IMR-90 (cell line): ENCODE data around the gene MARK2. TPM values are rescaled to one million over a fixed set of nuclear protein-coding genes. Genes with fewer than 3 reads are reported as not detected.
A peak's percentile ranks its signal among the peaks of the same experiment; 100 is the strongest.

ENCODE experiments used
- ATAC-seq: fragments of 200-7000 bp; cut with Tn5 transposase; 2 replicates; pipeline ENCODE4 v1.9.1; 2020; ENCODE audit warnings: low read depth, mild to moderate bottlenecking, moderate library complexity
- BruUV-seq: library from RNA; stranded (reverse); fragments of 400-500 nt; replicated peaks from 2 replicates; lab custom pipeline; 2021; lab: Mats Ljungman, UMichigan
- CTCF ChIA-PET: fragments of 300-600 bp; formaldehyde crosslinking; extraction: SDS; loops from one replicate; lab custom pipeline; 2021; ENCODE audit warnings: antibody characterized with exemption; lab: Yijun Ruan, JAX
- POLR2A ChIA-PET: fragments of 300-600 bp; sonication (Branson Sonifier 250); formaldehyde crosslinking; loops from one replicate; lab custom pipeline; 2022; ENCODE audit warnings: antibody characterized with exemption; ENCODE audit not compliant: unreplicated experiment; lab: Charles Lee
- DNase-seq: peaks from one replicate; pipeline ENCODE4 v3.0.0; 2013
- H2AFZ ChIP-seq: replicated peaks from 2 replicates; pipeline ENCODE3; 2013; ENCODE audit warnings: low read length, mild to moderate bottlenecking; ENCODE audit not compliant: poor library complexity
- H2AK5ac ChIP-seq: 2 replicates; pipeline ENCODE4 v1.6.1; 2013; ENCODE audit warnings: low read depth, low read length, inconsistent platforms
- H2AK9ac ChIP-seq: replicated peaks from 2 replicates; pipeline ENCODE3; 2013; ENCODE audit warnings: mild to moderate bottlenecking, low read depth, low read length, moderate library complexity; ENCODE audit not compliant: poor library complexity
- H2BK120ac ChIP-seq: 2 replicates; pipeline ENCODE4 v1.6.1; 2013; ENCODE audit warnings: low read depth, low read length, inconsistent platforms
- H2BK15ac ChIP-seq: 3 replicates; pipeline ENCODE4 v1.6.1; 2013; ENCODE audit warnings: low read depth, low read length, inconsistent platforms
- H2BK20ac ChIP-seq: 2 replicates; pipeline ENCODE4 v1.6.1; 2013; ENCODE audit warnings: low read depth, mild to moderate bottlenecking, inconsistent platforms, low read length, moderate library complexity
- H2BK5ac ChIP-seq: 2 replicates; pipeline ENCODE4 v1.6.1; 2013; ENCODE audit warnings: mild to moderate bottlenecking, low read depth, low read length, inconsistent platforms; ENCODE audit not compliant: poor library complexity, severe bottlenecking
- H3K14ac ChIP-seq: replicated peaks from 2 replicates; pipeline ENCODE4 v1.6.1; 2013; ENCODE audit warnings: low read depth, low read length, inconsistent platforms
- H3K18ac ChIP-seq: 2 replicates; pipeline ENCODE4 v1.6.1; 2013; ENCODE audit warnings: low read depth, low read length, control low read depth
- H3K23ac ChIP-seq: 2 replicates; pipeline ENCODE4 v1.6.1; 2013; ENCODE audit warnings: low read depth, low read length, inconsistent platforms
- H3K27ac ChIP-seq: 2 replicates; pipeline ENCODE4 v1.5.1; 2013; ENCODE audit warnings: mild to moderate bottlenecking, control low read depth, low read length; ENCODE audit not compliant: insufficient read depth
- H3K27me3 ChIP-seq: 2 replicates; pipeline ENCODE4 v1.6.1; 2013; ENCODE audit warnings: low read length; ENCODE audit not compliant: control insufficient read depth, insufficient read depth
- H3K36me3 ChIP-seq: 2 replicates; pipeline ENCODE4 v1.6.1; 2013; ENCODE audit warnings: low read length, mixed read lengths; ENCODE audit not compliant: control insufficient read depth, insufficient read depth
- H3K4ac ChIP-seq: 2 replicates; pipeline ENCODE4 v1.6.1; 2013; ENCODE audit warnings: low read depth, low read length, inconsistent platforms
- H3K4me1 ChIP-seq: 2 replicates; pipeline ENCODE4 v1.6.1; 2013; ENCODE audit warnings: low read length, mixed read lengths; ENCODE audit not compliant: control insufficient read depth, insufficient read depth
- H3K4me2 ChIP-seq: 2 replicates; pipeline ENCODE4 v1.6.1; 2013; ENCODE audit warnings: low read depth, mild to moderate bottlenecking, control low read depth, low read length, moderate library complexity
- H3K4me3 ChIP-seq: 2 replicates; pipeline ENCODE4 v1.5.1; 2013; ENCODE audit warnings: low read depth, mild to moderate bottlenecking, control low read depth, low read length, moderate library complexity; ENCODE audit not compliant: insufficient read depth
- H3K56ac ChIP-seq: 2 replicates; pipeline ENCODE4 v1.6.1; 2013; ENCODE audit warnings: low read length, inconsistent platforms; ENCODE audit not compliant: insufficient read depth; ENCODE audit errors: extremely low read depth
- H3K79me1 ChIP-seq, 2 experiments: 2 replicates each; pipeline ENCODE4 v1.6.1; 2013; ENCODE audit warnings: low read length in 2 of 2, inconsistent platforms in 1 of 2, low read depth in 1 of 2
- H3K9ac ChIP-seq: 2 replicates; pipeline ENCODE4 v1.6.1; 2013; ENCODE audit warnings: low read depth, low read length, control low read depth
- H3K9me1 ChIP-seq: 2 replicates; pipeline ENCODE4 v1.6.1; 2013; ENCODE audit warnings: low read length, inconsistent platforms; ENCODE audit not compliant: insufficient read depth
- H3K9me3 ChIP-seq: 2 replicates; pipeline ENCODE4 v1.6.1; 2013; ENCODE audit warnings: low read length; ENCODE audit not compliant: control insufficient read depth, insufficient read depth
- H4K20me1 ChIP-seq: 2 replicates; pipeline ENCODE4 v1.6.1; 2013; ENCODE audit warnings: low read length, inconsistent platforms; ENCODE audit not compliant: insufficient read depth
- H4K5ac ChIP-seq: 2 replicates; pipeline ENCODE4 v1.6.1; 2013; ENCODE audit warnings: mild to moderate bottlenecking, low read depth, low read length, control low read depth
- H4K8ac ChIP-seq, 2 experiments: 2 replicates each; pipeline ENCODE4 v1.6.1; 2013; ENCODE audit warnings: low read depth in 2 of 2, low read length in 2 of 2, control low read depth in 1 of 2, inconsistent platforms in 1 of 2
- H4K91ac ChIP-seq: 2 replicates; pipeline ENCODE4 v1.6.1; 2013; ENCODE audit warnings: low read depth, low read length, inconsistent platforms; ENCODE audit not compliant: insufficient read depth
- BHLHE40 ChIP-seq: fragments of 150-350 bp; IDR thresholded peaks from 2 replicates; pipeline ENCODE4 v1.6.1; 2016; ENCODE audit warnings: mild to moderate bottlenecking, low read depth, low read length
- CHD1 ChIP-seq: IDR thresholded peaks from 2 replicates; pipeline ENCODE4 v1.6.1; 2012; ENCODE audit warnings: low read depth, low read length, improper control_type of control experiment
- WGBS, 2 experiments: methylation state at CpG; one replicate each; pipeline versions ENCODE4 v1.1.5 to v1.1.7; 2013; ENCODE audit warnings: missing lambda C conversion rate in 2 of 2; ENCODE audit not compliant: insufficient read length in 1 of 2; ENCODE audit errors: extremely low coverage in 2 of 2; 5-methylcytosine and 5-hydroxymethylcytosine counted together
- dilution Hi-C: fragments of 300-500 bp; cut with HindIII; formaldehyde crosslinking; loops from one replicate; pipeline ENCODE4 v1.14.3; 2018; ENCODE audit warnings: low sequenced_read_pairs; ENCODE audit not compliant: unreplicated experiment
- in situ Hi-C: fragments of 300-500 bp; cut with MboI; formaldehyde crosslinking; loops from 3 replicates; pipeline ENCODE4 v1.14.3; 2019; ENCODE audit warnings: low sequenced_read_pairs, inconsistent platforms, mixed read lengths
- intact Hi-C: fragments of 100-400 bp; cut with micrococcal nuclease; formaldehyde crosslinking; loops from 2 replicates; pipeline ENCODE4 v1.10.0; 2022
- polyA plus RNA-seq, 3 experiments: library from polyadenylated mRNA; depleted of rRNA; stranded (reverse); fragments of >200 nt; gene quantifications; 2 replicates each; pipeline ENCODE4 v1.2.3, GENCODE V29; 2012; ENCODE audit warnings: low replicate concordance in 1 of 3
- total RNA-seq: library from RNA; depleted of rRNA; stranded (reverse); fragments of >200 nt; gene quantifications from 2 replicates; pipeline ENCODE4 v1.2.3, GENCODE V29; 2012

MARK2 gene
- total and polyA plus RNA-seq, 2 of the 4 experiments (the other 2 are of a cell fraction): 6.6 to 17.3 TPM

- POLR2A ChIA-PET: no interaction called here
- H3K23ac ChIP-seq: peak overlapping the region; percentile 5; the same call in 1 of the 2 replicates
- no peak overlapping the region for H2AK9ac ChIP-seq
- H3K9me3 ChIP-seq: no peaks in the 10 kb centered on the region
- no peak overlapping the region for H3K9ac ChIP-seq
- no peak overlapping the region for H3K4ac ChIP-seq
- H2AK5ac ChIP-seq: no peak overlapping the region
- no peak overlapping the region for H2AFZ ChIP-seq
- DNase-seq (no peak), ATAC-seq (no peak)
- TF ChIP-seq CHD1: no peak
- no peak for TF ChIP-seq BHLHE40
- CTCF ChIA-PET: no interaction called here
- H2BK120ac ChIP-seq: no peak overlapping the region
- H3K27ac ChIP-seq: no peak overlapping the region
- H4K8ac ChIP-seq: no peak overlapping the region
- H4K20me1 ChIP-seq: peaks cover 42% of the 10 kb centered on the region
- H3K4me3 ChIP-seq: no peak overlapping the region
- H4K91ac ChIP-seq: no peak overlapping the region
- intact Hi-C loops: no loop called here
- H2BK5ac ChIP-seq: no peak overlapping the region
- H3K4me1 ChIP-seq: peaks cover 4% of the 10 kb centered on the region
- peaks cover 48% of the 10 kb centered on the region for H3K36me3 ChIP-seq
- H2BK20ac ChIP-seq: no peak overlapping the region
- no peak overlapping the region for H3K56ac ChIP-seq
- no CpG with 5 or more reads among the region's 3 CpGs for WGBS, 2 experiments
- H3K18ac ChIP-seq: no peak overlapping the region
- peaks cover 26 to 78% of the 10 kb centered on the region in 2 experiments for H3K79me1 ChIP-seq
- H3K9me1 ChIP-seq: peaks cover 9% of the 10 kb centered on the region
- no peak overlapping the region for H3K4me2 ChIP-seq
- no TSS peak for BruUV-seq
- H3K14ac ChIP-seq: no peak overlapping the region
- dilution Hi-C loops: no loop called here
- H2BK15ac ChIP-seq: no peak overlapping the region
- in situ Hi-C loops: no loop called here
- no peaks in the 10 kb centered on the region for H3K27me3 ChIP-seq
- H4K5ac ChIP-seq: no peak overlapping the region
Observed at GRCh38 chr11:63816732-63817131, 22.2 kb upstream of the MARK2 start.
